ENCODE results near the gene WDCP.
"Not testable (repeated sequence)": the region's sequence is repeated elsewhere in the genome, so short reads cannot be mapped to it uniquely, and the experiment has no call there.

Gene WDCP

DNA sequence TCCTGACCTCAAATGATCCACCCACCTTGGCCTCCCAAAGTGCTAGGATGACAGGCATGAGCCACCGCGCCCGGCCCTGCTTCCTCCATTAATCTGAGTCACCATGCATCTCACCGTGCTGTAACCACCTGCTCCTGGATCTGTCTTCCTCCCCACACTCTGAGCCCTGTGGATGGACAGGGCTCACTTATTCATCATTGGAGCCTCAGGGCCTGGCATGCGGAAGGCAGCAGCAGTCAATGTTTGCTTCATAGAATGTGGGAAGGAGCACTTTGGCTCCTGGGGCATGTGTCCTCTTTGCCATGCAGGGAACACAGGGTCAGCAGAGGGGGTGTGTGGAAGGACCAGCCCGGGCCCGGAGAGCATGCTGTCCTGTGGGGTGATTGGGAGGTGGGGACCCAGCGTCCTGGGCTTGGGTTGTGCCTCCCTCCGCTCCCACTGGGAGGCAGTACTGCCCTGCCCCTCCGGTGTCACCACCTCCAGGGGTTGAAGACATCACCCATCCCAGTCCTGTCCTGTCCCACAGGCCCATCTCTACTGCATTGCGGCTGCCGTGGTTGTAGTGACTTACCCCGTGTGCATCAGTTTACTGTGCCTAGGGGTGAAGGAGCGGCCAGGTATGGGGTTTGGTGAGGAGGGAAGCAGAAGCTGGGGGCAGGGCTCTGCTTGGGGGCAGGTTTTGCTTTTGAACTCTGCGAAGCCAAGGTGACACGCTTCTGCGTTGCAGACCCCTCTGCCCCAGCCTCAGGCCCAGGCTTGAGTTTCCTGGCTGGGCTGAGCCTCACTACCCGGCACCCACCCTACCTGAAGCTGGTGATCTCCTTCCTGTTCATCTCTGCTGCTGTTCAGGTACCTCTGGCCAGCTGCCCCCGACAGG, 25.8 kb downstream of the WDCP start:
- DNase-seq (ENCODE audit: low spot score): no peak

DNA sequence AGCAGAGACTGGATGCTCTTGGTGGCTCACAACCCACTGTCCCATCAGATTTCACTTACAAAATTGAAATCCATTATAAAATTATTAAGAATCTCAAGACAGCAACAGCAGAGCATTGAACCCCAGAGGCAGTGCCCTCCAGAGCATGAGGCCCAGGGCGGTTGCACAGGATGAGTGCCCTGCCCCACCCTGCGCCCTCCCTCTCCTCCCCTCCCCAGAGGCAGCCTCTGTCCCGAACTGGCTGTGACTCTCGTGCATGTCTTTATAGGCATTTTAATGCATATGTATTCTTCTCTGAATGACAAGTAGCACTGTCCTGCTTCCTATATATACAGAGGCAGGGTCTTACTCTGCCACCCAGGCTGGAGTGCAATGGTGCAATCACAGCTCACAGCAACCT, 26.9 kb downstream of the WDCP start:
- no peak for DNase-seq (ENCODE audit: low spot score)

DNA sequence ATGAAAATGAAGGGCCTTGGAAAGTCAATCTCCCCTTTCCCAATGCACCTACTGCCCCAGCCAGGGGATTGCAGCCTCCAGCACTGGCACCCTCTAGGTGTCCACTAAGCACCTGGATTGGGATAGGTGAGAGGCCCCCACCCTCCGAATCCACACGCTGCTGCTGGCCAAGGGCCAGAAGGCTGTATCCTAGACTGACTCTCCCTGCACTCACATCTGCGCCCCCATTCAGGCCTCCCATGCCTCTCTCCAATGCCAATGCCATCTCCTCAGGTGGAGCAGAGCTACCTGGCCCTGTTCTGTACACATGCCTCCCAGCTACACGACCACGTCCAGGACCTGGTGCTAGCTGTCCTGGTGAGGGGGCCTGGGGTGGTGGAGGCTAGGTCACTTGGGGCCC, 27.5 kb downstream of the WDCP start:
- DNase-seq (ENCODE audit: low spot score): no peak

DNA sequence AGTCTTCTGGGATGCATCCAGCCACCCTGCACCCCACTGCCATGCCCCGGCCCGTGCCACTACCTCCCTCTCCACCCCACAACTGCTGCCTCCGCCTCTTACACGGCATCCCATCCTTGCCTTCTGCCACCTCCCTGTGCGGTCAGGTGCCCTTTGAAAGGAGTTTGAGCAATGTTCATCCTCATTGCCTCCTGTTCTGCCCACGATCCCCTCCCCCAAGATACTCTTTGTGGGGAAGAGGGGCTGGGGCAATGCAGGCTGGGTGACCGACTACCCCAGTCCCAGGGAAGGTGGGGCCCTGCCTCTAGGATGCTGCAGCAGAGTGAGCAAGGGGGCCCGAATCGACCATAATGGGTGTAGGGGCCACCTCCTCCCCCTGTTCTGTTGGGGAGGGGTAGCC, 28.9 kb downstream of the WDCP start:
- DNase-seq (ENCODE audit: low spot score): no peak

DNA sequence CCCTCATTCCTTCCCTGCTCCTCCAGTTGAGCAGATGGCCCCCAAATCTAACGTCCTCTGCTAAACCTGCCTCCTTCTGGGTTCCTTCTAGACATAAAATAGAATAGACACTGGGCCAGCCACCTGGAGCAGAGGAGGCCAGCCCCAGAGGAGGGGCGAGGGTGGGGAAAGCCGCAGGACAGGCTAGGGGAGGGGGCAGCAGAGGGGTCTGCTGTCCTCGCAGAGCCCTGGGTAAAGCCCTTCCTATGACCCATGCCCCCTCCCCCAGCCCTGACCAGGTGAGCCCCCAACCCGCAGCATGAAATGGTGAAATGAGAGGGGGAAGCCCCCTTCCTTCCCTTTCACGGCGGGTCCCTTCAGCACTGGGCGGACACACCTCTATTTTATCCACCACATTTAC, 29.5 kb downstream of the WDCP start:
- no peak for DNase-seq (ENCODE audit: low spot score)

DNA sequence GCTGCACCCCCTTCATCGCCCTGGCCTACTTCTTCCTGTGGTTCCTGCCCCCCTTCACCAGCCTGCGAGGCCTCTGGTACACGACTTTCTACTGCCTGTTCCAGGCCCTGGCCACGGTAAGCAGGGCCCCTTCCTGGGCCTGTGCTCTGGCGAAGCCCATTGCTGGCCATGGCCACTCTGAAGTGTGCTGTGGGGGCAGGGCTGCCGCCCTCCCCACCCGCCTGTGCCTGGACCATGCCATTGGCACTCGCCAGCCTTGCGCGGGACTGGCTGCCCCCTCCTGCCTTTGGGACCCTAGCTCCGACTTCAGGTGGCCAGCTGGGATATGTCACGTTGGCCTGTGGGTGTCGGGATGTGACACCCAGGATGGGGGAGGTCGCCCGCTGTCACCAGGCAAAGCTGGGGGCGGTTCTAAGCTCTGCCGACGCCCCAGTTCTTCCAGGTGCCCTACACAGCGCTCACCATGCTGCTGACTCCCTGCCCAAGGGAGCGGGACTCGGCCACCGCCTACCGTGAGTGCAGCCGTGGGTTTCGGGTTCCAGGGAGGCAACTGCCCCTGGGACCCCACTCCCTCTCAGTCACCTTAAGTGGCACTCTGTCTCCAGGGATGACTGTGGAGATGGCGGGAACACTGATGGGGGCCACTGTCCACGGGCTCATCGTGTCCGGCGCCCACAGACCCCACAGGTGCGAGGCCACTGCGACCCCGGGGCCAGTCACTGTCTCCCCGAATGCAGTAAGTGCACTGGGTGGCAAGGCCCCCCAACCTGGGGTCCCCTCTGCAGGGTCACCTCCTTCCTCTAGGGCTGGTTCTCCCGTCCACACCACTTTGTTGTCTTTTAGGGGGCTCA, 30.1 kb downstream of the WDCP start:
- DNase-seq (ENCODE audit: low spot score): no peak

DNA sequence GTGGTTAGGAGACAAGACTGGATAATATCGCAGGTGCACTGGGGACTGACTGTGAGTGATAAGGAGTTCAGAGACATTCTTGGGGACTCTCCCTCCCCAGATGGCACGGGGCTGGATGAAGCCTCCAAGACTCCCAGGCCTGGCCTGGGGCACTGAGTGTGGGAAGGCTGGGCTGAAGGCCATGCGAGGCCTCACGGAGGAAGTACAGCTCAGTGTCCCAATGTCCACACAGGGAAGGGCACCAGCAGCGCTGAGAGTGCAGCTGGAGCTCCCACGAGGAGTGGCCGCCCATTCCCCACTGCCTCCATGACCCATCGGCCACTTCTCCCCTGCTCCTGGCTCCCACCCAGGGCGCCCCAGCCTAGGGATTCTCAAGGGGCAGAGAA, 30.8 kb downstream of the WDCP start:
- DNase-seq (ENCODE audit: low spot score): no peak

DNA sequence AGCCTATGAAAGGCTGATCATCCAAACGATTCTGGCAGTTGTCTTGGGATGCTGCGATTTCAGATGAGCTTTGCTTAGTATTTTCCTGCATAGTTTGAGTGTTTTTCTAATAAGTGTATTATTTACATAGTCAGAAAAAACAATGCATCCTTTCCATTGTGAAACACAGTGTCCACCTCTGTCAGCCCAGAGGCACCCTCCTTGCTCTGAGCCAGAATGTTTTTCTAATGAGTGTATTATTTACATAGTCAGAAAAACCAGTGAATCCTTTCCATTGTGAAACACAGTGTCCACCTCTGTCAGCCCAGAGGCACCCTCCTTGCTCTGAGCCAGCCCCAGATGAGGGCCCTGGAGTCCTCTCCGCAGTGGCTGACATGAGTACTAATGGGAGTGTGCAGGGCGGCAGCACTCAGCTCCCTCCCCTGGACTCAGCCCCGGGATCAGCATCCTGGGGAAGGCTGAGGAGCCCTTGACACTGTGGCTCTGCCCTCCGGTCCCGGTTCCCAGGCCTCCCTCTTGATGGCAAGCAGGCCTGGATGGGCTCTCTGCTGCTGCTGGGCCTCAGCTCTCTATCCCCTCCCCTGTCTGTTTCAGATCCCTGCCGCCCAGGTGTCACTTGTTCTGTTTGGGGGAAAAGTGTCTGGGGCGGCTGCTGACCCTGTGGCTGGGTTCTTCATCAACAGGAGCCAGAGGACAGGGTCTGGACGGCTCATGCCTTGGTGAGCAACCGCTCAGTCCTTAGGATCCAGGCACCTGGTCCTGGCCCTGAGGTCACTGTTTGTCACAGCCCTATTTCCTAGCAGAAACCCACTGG, 31.4 kb downstream of the WDCP start:
- no peak for DNase-seq (ENCODE audit: low spot score)

DNA sequence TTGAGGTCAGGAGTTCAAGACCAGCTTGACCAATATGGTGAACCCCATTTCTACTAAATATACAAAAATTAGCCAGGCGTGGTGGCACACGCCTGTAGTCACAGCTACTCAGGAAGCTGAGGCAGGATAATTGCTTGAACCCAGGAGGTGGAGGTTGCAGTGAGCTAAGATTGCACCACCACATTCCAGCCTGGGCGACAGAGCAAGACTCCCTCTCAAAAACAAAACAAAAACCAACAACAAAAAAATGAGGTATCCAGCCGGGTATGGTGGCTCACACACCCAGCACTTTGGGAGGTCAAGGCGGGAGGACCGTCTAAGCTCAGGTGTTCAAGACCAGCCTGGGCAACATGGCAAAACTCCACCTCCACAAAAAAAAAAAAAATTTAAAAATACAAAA, 32.3 kb downstream of the WDCP start:
- not testable (repeated sequence) for DNase-seq (ENCODE audit: low spot score)

DNA sequence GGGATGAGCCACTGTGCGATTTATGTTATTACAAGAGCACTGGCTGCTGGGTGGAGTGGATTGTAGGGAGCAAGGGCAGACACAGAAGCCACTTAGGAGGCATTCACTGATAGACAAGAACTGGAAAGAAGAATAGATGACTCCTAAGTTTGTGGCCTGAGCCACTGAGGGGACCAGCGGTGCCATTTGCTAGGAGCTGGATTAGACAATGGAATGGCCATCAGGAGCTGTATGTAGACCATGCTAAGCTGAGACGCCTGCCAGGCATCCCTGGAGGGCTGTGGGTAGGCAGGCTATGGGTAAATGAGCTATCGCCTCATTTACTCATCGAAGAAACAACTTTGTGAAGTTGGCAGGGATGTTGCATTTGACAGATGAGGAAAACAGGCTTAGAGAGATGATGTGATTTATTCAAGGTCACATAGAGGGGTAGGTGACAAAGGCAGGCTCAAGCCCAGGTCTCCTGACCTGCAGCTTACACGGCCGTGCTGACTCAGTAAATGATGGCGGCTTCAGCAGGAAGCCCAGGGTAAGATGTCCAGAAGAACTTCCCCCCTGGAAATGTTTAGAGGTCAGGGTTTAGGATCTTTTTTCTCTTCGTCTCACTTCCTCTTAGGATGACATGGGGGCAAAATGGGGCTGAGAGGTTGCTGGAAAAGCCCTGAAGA, 34.5 kb downstream of the WDCP start:
- DNase-seq (ENCODE audit: low spot score): no peak

DNA sequence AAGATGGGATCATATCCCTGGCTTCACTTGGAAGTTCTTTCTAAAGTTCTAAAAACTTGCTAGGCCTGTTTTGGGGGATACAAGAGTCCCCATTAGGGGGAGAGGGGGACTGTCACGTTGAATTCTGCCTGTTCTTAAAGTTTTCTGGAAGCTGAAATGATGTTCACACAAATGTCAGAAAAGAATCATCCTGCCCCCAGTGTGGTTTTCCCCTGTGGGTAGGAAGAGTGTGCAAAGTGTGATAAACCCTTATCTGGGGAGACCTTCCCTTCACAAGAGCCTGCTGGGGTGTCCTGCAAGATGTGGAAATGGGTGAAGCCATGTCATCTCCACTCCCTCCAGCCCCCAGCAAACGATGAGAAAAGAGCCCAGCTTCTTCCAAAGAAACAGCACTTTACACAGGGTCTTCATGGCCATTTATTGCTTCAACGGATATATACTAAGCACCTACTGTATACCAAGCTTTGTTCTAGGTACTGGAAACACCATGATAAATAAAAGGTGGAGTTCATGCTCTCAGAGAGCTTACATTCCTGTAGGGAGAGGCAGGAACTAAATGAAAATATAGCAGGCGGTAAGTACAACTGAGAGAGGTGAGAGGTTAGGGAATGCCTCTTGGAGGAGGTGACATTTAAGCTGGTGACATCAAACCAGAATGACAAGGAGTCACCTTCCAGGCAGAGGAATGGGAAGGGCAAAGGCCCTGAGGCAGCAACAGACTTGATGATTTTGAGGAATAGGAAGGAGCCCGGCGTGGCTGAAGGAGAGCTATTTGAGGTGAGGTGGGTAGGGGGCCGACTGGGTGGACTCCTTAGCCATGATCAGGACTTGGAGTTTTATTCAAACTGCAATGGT, 35.7 kb downstream of the WDCP start:
- no peak for DNase-seq (ENCODE audit: low spot score)

DNA sequence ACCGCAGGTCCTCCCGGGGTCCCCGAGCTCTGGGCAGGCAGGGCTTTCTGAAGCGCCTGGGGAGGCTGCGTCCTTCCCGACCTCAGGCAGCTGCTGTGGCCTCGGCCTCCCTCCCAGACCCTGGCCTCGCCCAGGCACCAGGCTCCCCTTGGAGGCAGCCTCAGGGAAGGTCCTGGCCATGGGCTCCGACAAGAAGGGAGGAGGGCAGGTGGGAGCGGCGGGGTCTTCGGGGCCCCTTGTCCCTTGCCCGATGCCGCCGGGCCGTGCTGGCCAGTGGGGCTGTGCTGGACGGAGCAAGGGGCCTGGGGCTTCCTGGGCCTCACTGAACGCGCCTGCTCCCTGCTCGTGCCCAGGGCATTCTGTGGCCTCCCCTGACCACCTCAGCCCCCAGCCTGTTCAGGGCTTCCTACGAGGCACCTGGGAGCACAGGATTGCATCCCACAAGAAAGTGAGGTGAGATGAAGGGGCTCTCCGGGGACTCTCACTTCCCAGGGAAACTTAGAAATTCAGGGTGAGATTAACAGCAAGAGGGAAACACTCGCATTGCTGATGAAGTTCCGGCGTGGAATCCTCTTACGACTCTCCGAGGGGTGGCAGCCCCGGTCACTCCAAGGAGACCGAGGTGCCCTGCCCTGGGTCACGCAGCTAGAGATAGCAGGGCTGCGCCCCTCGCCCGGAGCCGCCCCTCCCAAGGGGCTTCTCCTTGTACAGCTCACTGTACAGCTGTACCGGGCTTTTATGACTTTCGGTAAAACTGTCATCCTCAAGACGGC, 36.5 kb downstream of the WDCP start:
- no peak for DNase-seq (ENCODE audit: low spot score)

DNA sequence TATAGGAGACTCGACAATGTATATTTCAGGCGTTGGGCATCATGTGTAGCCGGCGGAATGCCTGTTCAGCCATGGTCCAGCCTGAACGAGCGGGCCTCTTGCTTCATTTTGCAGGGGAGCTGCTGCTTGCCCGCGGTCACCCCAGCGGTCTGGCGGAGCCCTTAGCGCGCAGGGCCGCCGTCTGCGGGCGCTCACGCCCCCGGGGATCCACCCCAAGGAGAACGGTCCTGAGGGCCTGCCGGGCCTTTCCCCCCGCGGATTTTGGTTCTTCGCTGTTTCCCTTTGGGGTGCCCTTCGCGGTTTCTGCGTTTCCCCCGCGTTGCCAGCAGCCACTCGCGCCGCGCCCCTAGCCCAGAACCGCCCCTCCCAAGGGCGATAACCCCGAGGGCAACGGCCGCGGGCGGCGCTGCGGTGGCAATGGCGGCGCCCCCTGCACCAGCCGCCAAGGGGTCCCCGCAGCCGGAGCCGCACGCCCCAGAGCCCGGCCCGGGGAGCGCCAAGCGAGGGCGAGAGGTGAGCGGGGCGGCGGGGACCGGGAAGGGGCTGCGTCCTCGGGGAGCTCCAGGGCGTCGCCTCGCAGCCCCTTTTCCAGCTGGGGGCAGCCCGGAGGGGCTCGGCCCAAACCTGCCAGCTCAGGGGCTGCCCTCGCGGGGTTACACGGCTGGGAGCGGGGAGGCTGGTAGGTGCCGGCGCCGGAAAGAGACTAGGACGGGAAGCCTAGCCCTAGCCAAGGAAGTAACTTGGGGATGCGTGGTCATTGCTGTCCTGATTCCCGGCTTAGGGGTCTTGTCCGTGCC, 37.3 kb downstream of the WDCP start, which contains the start of gene MFSD2B:
Gene MFSD2B (plus strand): TSS at position 406 of the 797 bp plus-strand sequence. CDS start 12 bp downstream, at position 418.
- no peak for DNase-seq (ENCODE audit: low spot score)

DNA sequence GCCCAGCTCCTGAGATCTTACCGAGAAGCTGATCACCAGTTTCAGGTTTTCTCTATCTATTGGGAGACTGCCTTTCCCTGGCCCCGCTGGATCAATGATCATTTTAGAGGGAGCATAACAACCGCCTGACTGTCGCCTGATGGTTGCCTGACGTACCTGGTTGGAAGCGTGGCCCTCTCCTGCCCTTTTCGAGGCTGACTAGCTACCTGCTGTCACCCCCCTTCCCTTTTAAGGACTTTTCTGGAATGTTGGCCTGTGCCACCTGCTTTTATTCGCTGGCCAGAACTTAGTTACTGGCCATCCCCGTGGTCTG, 37.9 kb downstream of the WDCP start:
- DNase-seq (ENCODE audit: low spot score): no peak

DNA sequence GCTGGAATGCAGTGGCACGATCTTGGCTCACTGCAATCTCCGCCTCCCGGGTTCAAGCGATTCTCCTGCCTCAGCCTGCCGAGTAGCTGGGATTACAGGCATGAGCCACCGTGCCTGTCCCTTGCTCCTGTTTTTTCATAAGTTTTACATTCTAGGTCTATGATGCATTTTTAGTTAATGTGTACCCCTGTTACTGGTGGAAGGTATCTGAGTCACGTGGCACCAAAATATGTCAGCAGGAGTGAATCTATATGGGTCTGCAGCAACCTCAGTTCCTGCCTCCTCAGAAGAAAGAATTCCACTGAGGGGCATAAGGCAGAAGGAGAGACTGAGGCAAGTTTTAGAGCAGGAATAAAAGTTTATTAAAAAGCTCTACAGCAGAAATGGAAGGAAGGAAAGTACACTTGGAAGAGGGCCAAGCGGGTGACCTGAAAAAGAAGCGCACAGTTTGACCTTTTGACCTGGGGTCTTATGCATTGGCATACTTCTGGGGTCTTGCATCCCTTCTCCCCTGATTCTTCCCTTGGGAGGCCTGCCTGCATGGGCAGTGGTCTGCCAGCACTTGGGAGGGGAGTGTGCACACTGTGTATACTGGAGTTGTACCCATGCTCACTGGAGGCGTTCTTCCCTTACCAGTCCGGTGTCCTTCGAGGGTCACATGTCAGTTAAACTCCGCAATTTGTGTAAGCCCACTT, 38.4 kb downstream of the WDCP start:
- DNase-seq (ENCODE audit: low spot score): no peak

DNA sequence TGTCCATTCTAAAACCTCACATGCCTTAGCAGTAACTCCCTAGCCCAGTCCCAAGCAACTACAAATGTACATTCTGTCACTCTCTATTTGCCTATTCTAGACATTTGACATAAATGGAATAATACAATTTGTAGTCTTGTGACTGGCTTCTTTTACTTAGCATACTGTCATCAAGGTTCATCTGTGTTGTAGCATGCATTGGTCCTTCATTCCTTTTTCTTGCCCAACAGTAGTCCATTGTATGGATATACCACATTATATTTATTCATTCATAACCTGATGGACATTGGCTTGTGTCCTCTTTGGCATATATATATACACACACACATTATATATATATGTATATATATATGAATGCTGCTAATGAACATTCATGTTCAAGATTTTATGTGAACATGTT, 39.5 kb downstream of the WDCP start:
- DNase-seq (ENCODE audit: low spot score): no peak

DNA sequence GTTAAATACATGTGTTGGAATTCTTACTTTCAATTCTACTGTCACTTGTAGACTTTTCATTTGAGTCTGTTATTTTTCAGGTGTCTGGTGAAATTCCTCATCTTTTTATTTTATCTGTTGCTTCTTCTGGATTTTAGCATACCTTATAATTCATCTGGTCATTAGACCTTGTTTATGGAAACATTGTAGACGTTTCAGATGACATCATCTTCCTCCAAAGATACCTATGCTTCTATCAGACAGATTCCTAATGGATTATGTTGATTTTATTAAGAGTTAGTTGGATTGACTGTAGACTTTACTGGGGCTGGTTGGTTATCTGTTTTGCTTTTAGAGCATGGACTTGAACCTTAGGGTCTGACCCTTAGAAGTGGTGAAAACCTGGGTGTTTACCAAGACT, 52.6 kb downstream of the WDCP start:
- DNase-seq (ENCODE audit: low spot score): no peak

DNA sequence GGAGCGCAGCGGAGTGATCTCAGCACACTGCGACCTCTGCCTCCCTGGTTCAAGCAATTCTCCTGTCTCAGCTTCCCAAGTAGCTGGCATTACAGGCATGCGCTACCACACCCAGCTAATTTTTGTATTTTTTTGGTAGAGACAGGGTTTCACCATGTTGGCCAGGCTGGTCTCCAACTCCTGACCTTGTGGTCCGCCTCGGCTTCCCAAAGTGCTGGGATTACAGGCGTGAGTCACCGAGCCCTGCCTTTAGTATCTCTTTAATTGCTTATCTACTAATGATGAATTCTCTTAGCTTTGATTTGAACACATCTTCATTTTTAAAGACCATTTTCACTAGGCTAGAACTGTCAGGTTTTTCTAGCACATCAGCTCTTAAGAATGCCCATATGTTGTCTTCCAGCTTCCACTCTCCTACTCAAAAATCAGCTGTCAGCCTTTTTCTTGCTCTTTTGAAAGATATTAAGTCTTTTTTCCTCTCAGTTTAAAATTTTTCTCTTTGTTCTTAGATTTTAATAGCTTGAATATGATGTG, 53.4 kb downstream of the WDCP start:
- no peak for DNase-seq (ENCODE audit: low spot score)
